H9 (cell line): ENCODE measurements around the gene ELOVL6. TPM values are rescaled to one million over a fixed set of nuclear protein-coding genes. Genes with fewer than 3 reads are reported as not detected.

Source experiments
- DNase-seq: peaks from one replicate; pipeline ENCODE4 v3.0.0-alpha.2; 2017
- H2AFZ ChIP-seq: one replicate; pipeline ENCODE4 v1.6.1; 2013; ENCODE audit warnings: mild to moderate bottlenecking, low read length, control low read depth, moderate library complexity
- H2AK5ac ChIP-seq: 2 replicates; pipeline ENCODE4 v1.6.1; 2013; ENCODE audit warnings: low read length, control low read depth, mixed read lengths; ENCODE audit not compliant: insufficient read length
- H2BK120ac ChIP-seq: one replicate; pipeline ENCODE4 v1.6.1; 2013; ENCODE audit warnings: low read depth, mild to moderate bottlenecking, low read length, control low read depth, inconsistent platforms; ENCODE audit not compliant: poor library complexity, severe bottlenecking
- H2BK12ac ChIP-seq: 2 replicates; pipeline ENCODE4 v1.6.1; 2013; ENCODE audit warnings: low read length, control low read depth, mixed read lengths, low read depth; ENCODE audit not compliant: insufficient read length
- H2BK15ac ChIP-seq: 2 replicates; pipeline ENCODE4 v1.6.1; 2013; ENCODE audit warnings: low read depth, low read length, control low read depth
- H2BK20ac ChIP-seq: one replicate; pipeline ENCODE4 v1.6.1; 2013; ENCODE audit warnings: low read depth, mild to moderate bottlenecking, low read length, control low read depth, inconsistent platforms; ENCODE audit not compliant: poor library complexity, severe bottlenecking
- H2BK5ac ChIP-seq: 2 replicates; pipeline ENCODE4 v1.6.1; 2013; ENCODE audit warnings: low read length, control low read depth, mixed read lengths; ENCODE audit not compliant: insufficient read length
- H3K14ac ChIP-seq: 2 replicates; pipeline ENCODE4 v1.6.1; 2013; ENCODE audit warnings: low read length, control low read depth; ENCODE audit not compliant: insufficient read depth
- H3K18ac ChIP-seq: 2 replicates; pipeline ENCODE4 v1.6.1; 2013; ENCODE audit warnings: low read depth, mild to moderate bottlenecking, mixed read lengths, low read length, control low read depth; ENCODE audit not compliant: insufficient read length
- H3K23ac ChIP-seq: 2 replicates; pipeline ENCODE4 v1.6.1; 2013; ENCODE audit warnings: low read length, control low read depth, mixed read lengths, low read depth; ENCODE audit not compliant: insufficient read length
- H3K23me2 ChIP-seq: 2 replicates; pipeline ENCODE4 v1.6.1; 2013; ENCODE audit warnings: low read depth, mild to moderate bottlenecking, mixed read lengths, low read length, control low read depth; ENCODE audit not compliant: insufficient read length, poor library complexity, severe bottlenecking
- H3K27ac ChIP-seq: 2 replicates; pipeline ENCODE4 v1.5.1; 2013; ENCODE audit warnings: low read length, control low read depth, mixed read lengths, low read depth; ENCODE audit not compliant: insufficient read length
- H3K27me3 ChIP-seq: 2 replicates; pipeline ENCODE4 v1.6.1; 2013; ENCODE audit warnings: low read length, control low read depth, inconsistent platforms; ENCODE audit not compliant: insufficient read depth
- H3K4ac ChIP-seq: 2 replicates; pipeline ENCODE4 v1.6.1; 2013; ENCODE audit warnings: low read depth, mild to moderate bottlenecking, control low read depth, inconsistent platforms, low read length, moderate library complexity
- H3K4me1 ChIP-seq: 2 replicates; pipeline ENCODE4 v1.6.1; 2013; ENCODE audit warnings: low read length, control low read depth, inconsistent platforms; ENCODE audit not compliant: insufficient read depth
- H3K4me2 ChIP-seq: 2 replicates; pipeline ENCODE4 v1.6.1; 2013; ENCODE audit warnings: low read length, control low read depth, mixed read lengths; ENCODE audit not compliant: insufficient read length, insufficient read depth
- H3K56ac ChIP-seq: 2 replicates; pipeline ENCODE4 v1.6.1; 2013; ENCODE audit warnings: low read depth, mild to moderate bottlenecking, mixed read lengths, low read length, control low read depth; ENCODE audit not compliant: insufficient read length
- H3K79me1 ChIP-seq: 2 replicates; pipeline ENCODE4 v1.6.1; 2013; ENCODE audit warnings: low read depth, mild to moderate bottlenecking, moderate library complexity, low read length, control low read depth, inconsistent platforms; ENCODE audit not compliant: insufficient read depth, poor library complexity, severe bottlenecking
- H3K79me2 ChIP-seq: 2 replicates; pipeline ENCODE4 v1.6.1; 2013; ENCODE audit warnings: low read length, control low read depth, inconsistent platforms; ENCODE audit not compliant: insufficient read depth
- H3K9ac ChIP-seq: 2 replicates; pipeline ENCODE4 v1.6.1; 2013; ENCODE audit warnings: low read length, control low read depth, mixed read lengths; ENCODE audit not compliant: insufficient read length; ENCODE audit errors: extremely low read depth
- H3K9me3 ChIP-seq: one replicate; pipeline ENCODE4 v1.6.1; 2013; ENCODE audit warnings: low read depth, low read length, inconsistent platforms; ENCODE audit not compliant: control insufficient read depth
- H3T11ph ChIP-seq: one replicate; pipeline ENCODE4 v1.6.1; 2013; ENCODE audit warnings: mild to moderate bottlenecking, low read length, control low read depth, inconsistent platforms
- H4K20me1 ChIP-seq: one replicate; pipeline ENCODE4 v1.6.1; 2013; ENCODE audit not compliant: control insufficient read depth, insufficient read length, insufficient read depth
- H4K5ac ChIP-seq: 2 replicates; pipeline ENCODE4 v1.6.1; 2013; ENCODE audit warnings: low read depth, mild to moderate bottlenecking, mixed read lengths, low read length, control low read depth; ENCODE audit not compliant: insufficient read length
- H4K8ac ChIP-seq: replicated peaks from 2 replicates; pipeline ENCODE4 v1.6.1; 2013; ENCODE audit warnings: low read length, control low read depth, mixed read lengths, low read depth; ENCODE audit not compliant: insufficient read length
- H4K91ac ChIP-seq: 2 replicates; pipeline ENCODE4 v1.6.1; 2013; ENCODE audit warnings: low read depth, mild to moderate bottlenecking, moderate library complexity, mixed read lengths, low read length, control low read depth; ENCODE audit not compliant: insufficient read length
- H3K27ac Mint-ChIP-seq, 3 experiments: 2 replicates in 2 of 3; 3 replicates in 1 of 3; pipeline ENCODE4 v1.8.0; 2020 to 2021; ENCODE audit warnings: mixed read lengths in 3 of 3, mild to moderate bottlenecking in 1 of 3, moderate library complexity in 1 of 3
- H3K27me3 Mint-ChIP-seq: 2 replicates; pipeline ENCODE4 v1.8.0; 2021; ENCODE audit warnings: low read depth, mild to moderate bottlenecking, moderate library complexity, mixed read lengths
- H3K36me3 Mint-ChIP-seq, 3 experiments: 2 replicates in 2 of 3; 3 replicates in 1 of 3; pipeline ENCODE4 v1.8.0; 2020 to 2021; ENCODE audit warnings: low read depth in 3 of 3, mixed read lengths in 3 of 3; ENCODE audit not compliant: insufficient read depth in 1 of 3
- H3K4me1 Mint-ChIP-seq, 2 experiments: 2 replicates each; pipeline ENCODE4 v1.8.0; 2020; ENCODE audit warnings: mixed read lengths in 2 of 2
- H3K4me3 Mint-ChIP-seq, 2 experiments: 2 replicates in 1 of 2; 3 replicates in 1 of 2; pipeline ENCODE4 v1.8.0; 2020 to 2021; ENCODE audit warnings: mild to moderate bottlenecking in 2 of 2, mixed read lengths in 2 of 2, moderate library complexity in 1 of 2
- H3K9me3 Mint-ChIP-seq, 2 experiments: 2 replicates in 1 of 2; 3 replicates in 1 of 2; pipeline ENCODE4 v1.8.0; 2020; ENCODE audit warnings: mild to moderate bottlenecking in 2 of 2, mixed read lengths in 2 of 2, moderate library complexity in 1 of 2
- CTCF ChIP-seq: fragments of 200-600 bp; sonication (generic); conservative IDR thresholded peaks from 3 replicates; pipeline ENCODE4 v1.8.0; 2021; ENCODE audit warnings: antibody characterized with exemption, mild to moderate bottlenecking
- WGBS: extraction: QIAGEN DNeasy Blood & Tissue Kit; methylation state at CpG from one replicate; pipeline ENCODE4 v1.1.7; 2013; ENCODE audit warnings: missing lambda C conversion rate, low lambda C conversion rate, mixed read lengths; ENCODE audit not compliant: insufficient read length; ENCODE audit errors: extremely low coverage; 5-methylcytosine and 5-hydroxymethylcytosine counted together
- total RNA-seq: library from RNA; stranded (reverse); gene quantifications from 2 replicates; pipeline ENCODE4 v1.2.1, GENCODE V29; 2021

Gene ELOVL6
- total RNA-seq, 1 experiment from 2014 or later: 64.6 TPM

- Histone ChIP-seq H3K4me2 (no peak overlapping the region), H4K20me1 (no peaks in the 10 kb centered on the region), H3K56ac (no peak overlapping the region), H2BK12ac (no peak overlapping the region), H3K18ac (no peak overlapping the region), H3K79me2 (no peaks in the 10 kb centered on the region), H2AK5ac (no peak overlapping the region), H2AFZ (no peak overlapping the region), H3K14ac (no peak overlapping the region), H3K27ac (no peak overlapping the region), H3K27me3 (no peaks in the 10 kb centered on the region), H2BK120ac (no peak overlapping the region), H3K23me2 (no peaks in the 10 kb centered on the region), H3K9me3 (no peaks in the 10 kb centered on the region), H2BK20ac (no peak overlapping the region), H3K4me1 (no peaks in the 10 kb centered on the region; the same call in 1 of the 2 replicates), H4K5ac (no peak overlapping the region), H3K79me1 (no peaks in the 10 kb centered on the region), H4K91ac (no peak overlapping the region), H3K4ac (no peak overlapping the region), H3K23ac (no peak overlapping the region), H4K8ac (no peak overlapping the region), H3K9ac (no peak overlapping the region), H2BK5ac (no peak overlapping the region), H2BK15ac (no peak overlapping the region), H3T11ph (no peak overlapping the region)
- H3K4me1 Mint-ChIP-seq: peaks cover 15 to 20% of the 10 kb centered on the region in 2 experiments
- no peaks in the 10 kb centered on the region; the same call in 1 of the 2 replicates for H3K27me3 Mint-ChIP-seq
- TF ChIP-seq CTCF: no peak
- no peak for DNase-seq
- no peak overlapping the region for H3K4me3 Mint-ChIP-seq
- H3K9me3 Mint-ChIP-seq: no peaks in the 10 kb centered on the region; a peak in 3 of 5 replicates
- H3K36me3 Mint-ChIP-seq: peaks cover 0 to under 1% (median 0%) of the 10 kb centered on the region in 3 experiments; a peak in 1 of 7 replicates
- no peak overlapping the region for H3K27ac Mint-ChIP-seq
- no CpG with 5 or more reads among the region's 3 CpGs for WGBS
Measured at GRCh38 chr4:110025718-110026117, 172.7 kb downstream of the ELOVL6 start.
